Sigmoid colon (tissue), 3 donors: ENCODE data around the gene IMPA2.

Source experiments
- POLR2A ChIP-seq, 2 donors: fragments of 450-650 bp; IDR thresholded peaks; one replicate each; pipeline ENCODE4 v1.6.1; 2016; ENCODE audit warnings: antibody characterized with exemption in 2 of 2, mild to moderate bottlenecking in 2 of 2, moderate library complexity in 2 of 2
- TF ChIP-seq, protein P1 (sequence below), 4 experiments: fragments of 450-650 bp in 3 of 4; fragments of 200-600 bp in 1 of 4; IDR thresholded peaks; one replicate each; pipeline ENCODE4 v1.5.1; 2016 to 2019; ENCODE audit warnings: antibody characterized with exemption in 4 of 4, mild to moderate bottlenecking in 3 of 4, moderate library complexity in 2 of 4

DNA sequence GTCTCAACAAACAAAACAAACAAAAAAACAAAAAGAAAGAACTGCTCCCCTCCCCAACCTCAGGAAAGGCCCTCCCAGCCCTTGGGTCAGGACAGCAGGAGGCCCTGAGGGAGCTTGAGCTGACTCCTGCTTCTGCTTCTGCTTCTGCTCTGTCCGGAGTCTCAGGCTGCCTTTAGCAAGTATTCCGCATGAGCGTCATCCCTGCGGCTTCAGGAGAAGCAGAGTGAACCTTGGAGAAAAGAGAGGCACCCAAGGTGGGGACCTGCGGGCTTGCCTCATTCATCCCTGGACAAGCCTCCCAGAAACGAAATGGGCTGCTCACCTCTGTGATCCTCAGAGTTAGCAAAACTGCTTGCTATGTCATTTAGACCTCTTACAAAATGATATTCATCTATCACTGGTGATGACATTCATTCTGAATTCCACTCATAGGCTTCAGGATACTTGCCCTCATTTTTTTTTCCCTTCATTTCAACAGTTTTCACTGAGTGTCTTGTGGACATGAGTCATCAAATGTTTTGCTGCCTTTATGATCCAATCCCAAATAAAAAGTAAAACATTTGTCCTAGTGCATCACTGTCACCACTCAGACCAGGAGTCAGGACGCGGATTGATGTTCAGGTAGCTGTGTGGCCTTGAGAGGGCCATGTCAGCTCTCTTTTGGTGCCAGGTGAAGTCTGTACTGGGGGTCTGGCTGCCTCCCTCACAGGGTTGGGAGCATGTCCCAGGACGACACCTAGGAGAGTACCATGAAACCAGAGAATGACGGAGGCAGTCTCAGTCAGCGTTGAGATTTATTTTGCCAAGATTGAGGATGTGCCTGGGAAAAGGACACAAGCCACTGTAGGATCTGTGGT, 51.7 kb downstream of the IMPA2 start:
- no peak for TF ChIP-seq POLR2A (IDR thresholded peaks at IDR 0.05)
- TF ChIP-seq, protein P1, sequence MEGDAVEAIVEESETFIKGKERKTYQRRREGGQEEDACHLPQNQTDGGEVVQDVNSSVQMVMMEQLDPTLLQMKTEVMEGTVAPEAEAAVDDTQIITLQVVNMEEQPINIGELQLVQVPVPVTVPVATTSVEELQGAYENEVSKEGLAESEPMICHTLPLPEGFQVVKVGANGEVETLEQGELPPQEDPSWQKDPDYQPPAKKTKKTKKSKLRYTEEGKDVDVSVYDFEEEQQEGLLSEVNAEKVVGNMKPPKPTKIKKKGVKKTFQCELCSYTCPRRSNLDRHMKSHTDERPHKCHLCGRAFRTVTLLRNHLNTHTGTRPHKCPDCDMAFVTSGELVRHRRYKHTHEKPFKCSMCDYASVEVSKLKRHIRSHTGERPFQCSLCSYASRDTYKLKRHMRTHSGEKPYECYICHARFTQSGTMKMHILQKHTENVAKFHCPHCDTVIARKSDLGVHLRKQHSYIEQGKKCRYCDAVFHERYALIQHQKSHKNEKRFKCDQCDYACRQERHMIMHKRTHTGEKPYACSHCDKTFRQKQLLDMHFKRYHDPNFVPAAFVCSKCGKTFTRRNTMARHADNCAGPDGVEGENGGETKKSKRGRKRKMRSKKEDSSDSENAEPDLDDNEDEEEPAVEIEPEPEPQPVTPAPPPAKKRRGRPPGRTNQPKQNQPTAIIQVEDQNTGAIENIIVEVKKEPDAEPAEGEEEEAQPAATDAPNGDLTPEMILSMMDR (IDR thresholded peaks at IDR 0.05) = no peak
